T-helper 2 cell (primary cell): ENCODE measurements around the gene CSF2.
"Not testable (repeated sequence)": the region's sequence is repeated elsewhere in the genome, so short reads cannot be mapped to it uniquely, and the experiment has no call there.

Experiments
- DNase-seq, 5 experiments: peaks; one replicate each; pipeline versions ENCODE4 v3.0.0 to v3.0.0-alpha.2; 2012 to 2022

The CSF2 gene

DNA sequence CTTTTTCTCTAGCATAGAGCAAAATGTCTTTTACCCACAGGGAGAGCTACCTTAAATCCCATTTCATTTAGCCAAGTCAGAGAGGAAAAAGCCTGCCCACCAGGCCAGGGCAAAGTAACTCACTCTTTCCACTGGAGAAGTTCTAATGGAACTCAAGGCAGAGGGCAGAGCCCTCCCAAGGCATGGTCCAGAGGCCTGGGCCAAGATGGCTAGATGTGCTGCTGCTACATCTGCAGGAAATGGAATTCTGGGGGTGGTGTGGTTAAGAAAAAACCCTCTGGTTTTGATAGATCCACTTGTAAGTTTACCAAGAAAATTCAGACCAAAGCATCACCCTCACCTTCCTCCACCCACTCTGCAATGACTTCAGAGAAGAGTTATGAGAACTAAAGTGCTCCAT lies 37.3 kb downstream of the CSF2 start:
- no peak for DNase-seq

DNA sequence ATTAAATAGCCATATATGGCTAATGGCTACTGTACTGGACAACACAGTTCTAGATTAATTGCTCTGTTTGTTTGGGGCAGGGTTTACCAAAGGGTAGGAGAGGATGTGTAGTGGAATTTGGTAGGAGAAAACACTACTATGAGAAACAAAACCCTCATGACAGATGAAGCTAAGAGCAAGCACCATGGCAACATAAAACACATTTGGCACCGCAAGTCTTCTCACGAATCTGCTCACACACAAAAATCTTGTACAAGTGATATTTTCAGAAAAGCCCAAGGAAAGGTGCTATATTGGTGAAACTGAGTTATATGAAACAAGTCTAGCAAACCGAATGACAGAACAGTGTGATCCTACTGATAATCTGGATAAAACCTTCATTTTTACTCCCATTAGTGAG lies 38.5 kb downstream of the CSF2 start:
- DNase-seq: peak in 1 of 5 experiments; percentile 72

DNA sequence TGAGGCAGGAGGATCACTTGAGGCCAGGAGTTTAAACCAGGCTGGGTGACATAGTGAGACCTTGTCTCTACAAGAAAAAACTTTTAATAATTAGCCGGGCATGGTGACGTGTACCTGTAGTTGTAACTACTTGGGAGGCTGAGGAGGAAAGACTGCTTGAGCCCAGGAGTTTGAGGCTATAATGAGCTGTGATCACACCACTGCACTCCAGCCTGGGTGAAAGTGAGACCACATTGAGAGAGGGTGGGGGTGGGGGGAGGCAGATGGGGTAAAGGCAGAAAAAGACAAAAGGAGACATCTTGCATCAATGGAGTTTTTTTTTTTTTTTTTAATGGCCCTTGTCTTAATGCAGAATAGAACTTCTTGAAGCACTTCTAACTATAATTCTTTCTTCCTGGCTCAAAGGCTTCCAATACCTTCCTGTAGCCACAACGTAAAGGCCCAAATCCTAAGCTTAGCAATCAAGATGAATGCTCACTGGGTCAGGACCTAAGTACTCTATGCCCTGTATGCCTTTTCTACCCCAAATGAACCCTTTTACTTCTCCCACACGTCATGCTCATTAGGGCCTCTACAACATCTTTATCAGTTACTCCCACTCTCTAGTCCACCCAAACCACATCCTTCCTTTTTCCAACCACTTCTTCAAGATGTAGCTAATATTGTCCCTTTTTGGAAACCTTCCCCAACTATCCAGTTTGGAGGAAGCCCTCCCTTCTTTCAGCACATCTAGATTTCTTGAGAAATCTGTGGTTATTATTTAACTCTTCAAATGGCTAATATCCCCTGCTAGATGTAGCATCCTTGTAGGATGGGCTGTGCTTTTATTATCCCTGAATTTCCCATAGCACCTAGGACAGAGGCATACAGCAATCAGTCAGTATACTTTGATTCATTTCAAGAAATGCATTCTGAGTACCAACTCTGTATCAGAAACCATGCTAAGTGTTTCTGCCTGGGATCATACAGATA lies 40.8 kb downstream of the CSF2 start:
- DNase-seq: peak in 1 of 5 experiments; percentile 64

DNA sequence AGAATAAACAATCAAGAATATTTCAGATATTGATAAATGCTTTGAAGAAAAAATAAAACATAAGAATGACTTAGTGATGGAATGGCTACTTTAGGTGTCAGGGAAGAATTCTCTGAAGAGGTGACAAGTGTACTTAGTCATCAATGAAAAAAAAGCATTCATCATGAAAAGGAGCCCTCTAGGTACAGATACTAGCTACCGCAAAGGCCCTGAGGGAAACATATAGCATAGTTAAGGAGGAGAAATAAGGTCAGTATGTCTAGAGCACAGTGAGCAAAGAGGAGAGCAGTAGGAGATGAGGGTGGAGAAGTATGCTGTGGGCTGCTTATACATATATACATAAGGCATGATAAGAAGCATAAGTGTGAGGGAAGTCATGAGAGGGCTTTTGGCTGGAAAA lies 41.8 kb downstream of the CSF2 start:
- DNase-seq: no peak

DNA sequence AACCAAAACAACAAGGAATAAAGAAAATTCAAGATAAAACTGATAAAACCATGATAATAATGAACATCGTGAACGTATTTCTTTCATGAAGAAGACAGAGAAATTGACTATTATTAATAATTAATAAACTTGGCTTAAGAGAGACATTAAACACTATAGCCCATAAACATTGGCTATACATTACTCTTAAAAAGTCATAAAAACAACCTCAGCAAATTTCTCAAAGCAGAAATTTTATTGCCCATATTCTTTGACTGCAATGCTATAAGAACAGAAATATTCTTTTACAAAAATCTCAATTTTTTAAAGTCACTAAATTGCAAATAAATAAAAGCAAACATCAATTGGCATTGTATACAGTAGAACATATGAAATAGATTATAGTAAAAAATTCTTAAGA lies 42.5 kb downstream of the CSF2 start:
- DNase-seq: no peak

DNA sequence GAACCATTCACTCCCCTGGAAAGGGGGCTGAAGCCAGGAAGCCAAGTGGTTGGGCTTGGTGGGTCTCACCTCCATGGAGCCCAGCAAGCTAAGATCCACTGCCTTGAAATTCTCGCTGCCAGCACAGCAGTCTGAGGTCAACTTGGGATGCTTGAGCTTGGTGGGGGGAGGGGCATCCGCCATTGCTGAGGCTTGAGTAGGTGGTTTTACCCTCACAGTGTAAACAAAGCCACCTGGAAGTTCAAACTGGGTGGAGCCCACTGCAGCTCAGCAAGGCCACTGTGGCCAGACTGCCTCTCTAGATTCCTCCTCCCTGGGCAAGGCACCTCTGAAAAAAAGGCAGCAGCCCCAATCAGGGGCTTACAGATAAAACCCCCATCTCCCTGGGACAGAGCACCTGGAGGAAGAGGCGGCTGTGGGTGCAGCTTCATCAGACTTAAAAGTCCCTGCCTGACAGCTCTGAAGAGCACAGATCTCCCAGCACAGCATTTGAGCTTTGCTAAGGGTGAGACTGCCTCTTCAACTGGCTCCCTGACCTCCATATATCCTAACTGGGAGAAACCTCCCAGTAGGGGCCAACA lies 43.4 kb downstream of the CSF2 start:
- DNase-seq: peak in 1 of 5 experiments; percentile 29

DNA sequence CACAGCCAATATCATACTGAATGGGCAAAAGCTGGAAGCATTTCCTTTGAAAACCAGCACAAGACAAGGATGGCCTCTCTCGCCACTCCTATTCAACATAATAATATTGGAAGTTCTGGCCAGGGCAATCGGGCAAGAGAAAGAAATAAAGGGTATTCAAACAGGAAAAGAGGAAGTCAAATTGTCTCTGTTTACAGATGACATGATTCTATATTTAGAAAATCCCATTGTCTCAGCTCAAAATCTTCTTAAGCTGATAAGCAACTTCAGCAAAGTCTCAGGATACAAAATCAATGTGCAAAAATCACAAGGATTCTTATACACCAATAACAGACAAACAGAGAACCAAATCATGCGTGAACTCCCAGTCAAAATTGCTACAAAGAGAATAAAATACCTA lies 47.1 kb downstream of the CSF2 start:
- DNase-seq: not testable (repeated sequence)

DNA sequence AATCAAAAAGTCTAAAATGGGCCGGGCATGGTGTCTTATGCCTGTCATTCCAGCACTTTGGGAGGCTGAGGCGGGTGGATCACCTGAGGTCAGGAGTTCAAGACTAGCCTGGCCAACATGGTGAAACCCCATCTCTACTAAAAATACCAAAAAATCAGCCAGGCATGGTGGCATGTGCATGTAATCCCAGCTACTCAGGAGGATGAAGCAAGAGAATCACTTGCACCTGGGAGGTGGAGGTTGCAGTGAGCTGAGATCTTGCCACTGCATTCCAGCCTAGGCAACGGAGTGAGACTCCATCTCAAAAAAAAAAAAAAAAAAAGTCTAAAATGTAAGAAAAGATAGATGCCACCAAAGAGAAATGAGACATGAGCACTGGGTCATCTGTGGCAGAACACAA lies 49.4 kb downstream of the CSF2 start:
- not testable (repeated sequence) for DNase-seq

DNA sequence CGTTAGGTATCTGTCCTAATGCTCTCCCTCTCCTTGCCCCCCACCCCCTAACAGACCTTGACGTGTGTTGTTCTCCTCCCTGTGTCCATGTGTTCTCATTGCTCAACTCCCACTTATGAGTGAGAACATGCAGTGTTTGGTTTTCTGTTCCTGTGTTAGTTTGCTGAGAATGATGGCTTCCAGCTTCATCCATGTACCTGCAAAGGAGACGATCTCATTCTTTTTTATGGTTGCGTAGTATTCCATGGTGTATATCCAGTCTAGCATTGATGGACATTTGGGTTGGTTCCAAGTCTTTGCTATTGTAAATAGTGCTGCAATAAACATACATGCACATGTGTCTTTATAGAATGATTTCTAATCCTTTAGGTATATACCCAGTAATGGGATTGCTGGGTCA lies 50.0 kb downstream of the CSF2 start:
- DNase-seq: not testable (repeated sequence)
